HG02885 (cell line): ENCODE measurements around the gene SERPINH1.

Source experiments
- ATAC-seq: cut with Tn5 transposase; IDR thresholded peaks from one replicate; pipeline ENCODE4 v1.9.1; 2021; ENCODE audit warnings: mild to moderate bottlenecking; ENCODE audit not compliant: unreplicated experiment, poor library complexity

Gene SERPINH1

GRCh38 chr11:75532200-75533048 is 29.6 kb upstream of the SERPINH1 start:
- peak; percentile 44 for ATAC-seq

GRCh38 chr11:75533896-75534258 is 28.2 kb upstream of the SERPINH1 start:
- ATAC-seq: no peak

DNA sequence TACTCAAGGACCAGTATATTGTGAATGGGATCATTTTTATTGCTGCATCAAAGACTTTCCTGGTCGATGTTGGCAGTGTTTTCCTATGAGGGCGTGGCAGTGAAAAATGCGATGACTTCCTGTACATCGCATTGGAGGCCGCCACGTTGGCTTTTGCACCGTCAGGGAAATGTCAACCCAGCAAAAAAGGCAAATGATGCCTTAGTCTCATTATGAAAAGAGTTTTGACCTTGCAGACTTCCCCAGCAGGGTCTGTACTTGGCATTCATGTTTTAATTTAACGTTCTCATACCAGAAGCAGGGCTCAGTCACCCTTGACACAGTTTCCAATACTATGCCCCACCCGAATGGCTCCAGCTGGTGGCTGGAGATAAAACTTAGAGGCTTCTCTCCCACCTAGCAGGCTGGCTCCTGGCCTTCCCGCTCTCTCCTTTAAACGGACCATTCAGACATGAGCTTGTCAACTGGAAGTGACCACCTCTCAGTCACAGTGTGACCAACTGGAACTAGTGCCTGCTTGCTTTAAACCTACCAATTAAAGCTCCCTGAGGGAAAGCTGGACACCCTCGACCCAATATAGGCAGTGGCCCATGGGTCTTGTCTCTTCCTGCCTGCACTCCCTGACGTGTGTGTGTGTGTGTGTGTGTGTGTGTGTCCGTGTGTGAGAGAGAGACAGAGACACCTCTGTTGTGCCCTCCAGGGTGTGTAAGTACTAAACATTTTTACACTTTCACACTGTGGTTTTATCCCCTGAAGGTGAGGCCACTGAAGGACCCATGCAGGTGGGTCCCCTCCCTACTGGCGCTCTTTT is 27.6 kb upstream of the SERPINH1 start:
- ATAC-seq: no peak

- no peak for ATAC-seq
Measured at GRCh38 chr11:75535071-75535470, 27.0 kb upstream of the SERPINH1 start.

- peak; percentile 87 for ATAC-seq
Measured at GRCh38 chr11:75536786-75537641, 25.0 kb upstream of the SERPINH1 start.

DNA sequence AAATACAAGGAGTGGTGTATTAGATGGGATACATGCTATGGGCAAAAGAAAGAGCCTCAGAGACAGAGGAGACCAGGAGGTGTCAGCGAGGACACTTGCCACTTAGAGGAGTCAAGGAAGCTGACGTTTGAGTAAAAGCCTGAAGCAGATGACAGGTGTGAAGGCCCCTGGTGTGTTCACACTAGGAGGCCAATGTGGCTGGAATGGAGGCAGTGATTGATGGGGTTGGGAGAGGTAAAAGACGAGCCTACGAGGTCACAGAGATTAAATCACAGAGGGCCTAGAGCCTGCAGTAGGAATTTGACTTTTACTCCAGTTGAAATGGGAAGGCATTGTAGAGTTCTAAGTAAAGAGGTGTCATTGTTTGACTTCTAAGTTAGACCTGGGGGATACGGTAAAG is 24.3 kb upstream of the SERPINH1 start:
- no peak for ATAC-seq

- no peak for ATAC-seq
Measured at GRCh38 chr11:75538150-75538942, 23.7 kb upstream of the SERPINH1 start.

DNA sequence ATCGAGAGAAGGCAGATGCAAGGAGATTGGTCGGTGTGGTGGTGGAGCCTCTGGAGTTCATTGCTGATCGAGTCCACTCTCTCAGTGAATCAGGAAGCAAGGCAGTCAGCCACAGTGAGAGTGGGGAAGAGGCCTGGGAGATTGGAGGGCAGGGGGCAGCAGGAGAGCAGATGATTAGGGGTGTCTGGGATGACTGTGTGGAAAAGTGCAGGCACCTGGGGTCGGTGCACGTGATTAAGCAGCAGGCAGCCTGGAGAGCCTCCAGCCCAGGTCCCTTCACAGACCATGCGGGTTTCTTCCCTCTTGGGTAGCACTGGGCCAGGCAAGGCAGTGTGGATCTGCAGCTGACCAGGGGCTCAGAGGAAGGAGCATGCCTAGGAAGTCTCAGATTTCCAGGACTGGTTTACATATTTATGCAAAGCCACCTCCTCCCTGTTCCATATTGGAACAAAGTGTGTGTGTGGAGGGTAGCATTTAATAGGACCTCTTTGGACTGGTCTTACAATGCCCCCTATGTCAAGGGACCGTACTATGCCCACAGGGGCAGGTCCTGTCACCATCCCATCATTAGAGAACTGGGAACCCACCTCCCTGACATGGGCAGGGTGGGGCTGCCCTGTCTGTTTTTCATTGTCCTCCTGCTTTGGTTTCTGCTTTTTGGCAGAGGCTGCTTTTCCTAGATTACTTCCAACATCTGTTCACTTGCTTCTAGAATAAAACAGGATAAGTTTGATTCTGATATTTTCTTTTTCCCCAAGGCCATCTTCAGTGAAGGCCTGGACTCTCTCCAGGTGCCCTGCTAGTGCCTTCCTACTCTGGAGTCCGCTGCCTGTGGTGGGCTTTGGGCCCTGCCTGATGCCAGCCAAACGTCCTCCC is 22.4 kb upstream of the SERPINH1 start:
- ATAC-seq: no peak

- no peak for ATAC-seq
Measured at GRCh38 chr11:75541193-75542087, 20.6 kb upstream of the SERPINH1 start.

- ATAC-seq: no peak
Measured at GRCh38 chr11:75542088-75542438, 20.0 kb upstream of the SERPINH1 start.

DNA sequence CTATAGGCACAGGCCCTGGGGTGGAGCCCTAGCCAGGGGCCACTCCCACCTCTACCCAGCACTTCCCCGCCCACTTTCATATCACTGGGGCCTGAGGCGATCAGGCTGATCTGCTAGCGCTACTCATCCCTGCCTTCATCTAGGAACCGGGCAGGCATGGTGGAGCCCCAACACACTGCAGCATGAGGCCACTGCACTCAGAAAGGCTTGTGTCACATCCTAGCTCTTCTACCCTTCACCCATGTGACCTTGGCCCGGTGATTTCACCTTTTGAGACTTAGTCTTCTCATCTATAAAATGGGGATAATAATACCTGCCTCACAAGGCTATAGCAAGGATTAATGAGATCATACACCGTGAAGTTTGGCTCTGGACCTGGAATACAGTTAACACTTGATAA is 18.2 kb upstream of the SERPINH1 start:
- ATAC-seq: peak; percentile 44

GRCh38 chr11:75547177-75547576 is 14.9 kb upstream of the SERPINH1 start:
- no peak for ATAC-seq

GRCh38 chr11:75547617-75548058 is 14.4 kb upstream of the SERPINH1 start:
- ATAC-seq: no peak

GRCh38 chr11:75548595-75549272 is 13.3 kb upstream of the SERPINH1 start:
- ATAC-seq: no peak

DNA sequence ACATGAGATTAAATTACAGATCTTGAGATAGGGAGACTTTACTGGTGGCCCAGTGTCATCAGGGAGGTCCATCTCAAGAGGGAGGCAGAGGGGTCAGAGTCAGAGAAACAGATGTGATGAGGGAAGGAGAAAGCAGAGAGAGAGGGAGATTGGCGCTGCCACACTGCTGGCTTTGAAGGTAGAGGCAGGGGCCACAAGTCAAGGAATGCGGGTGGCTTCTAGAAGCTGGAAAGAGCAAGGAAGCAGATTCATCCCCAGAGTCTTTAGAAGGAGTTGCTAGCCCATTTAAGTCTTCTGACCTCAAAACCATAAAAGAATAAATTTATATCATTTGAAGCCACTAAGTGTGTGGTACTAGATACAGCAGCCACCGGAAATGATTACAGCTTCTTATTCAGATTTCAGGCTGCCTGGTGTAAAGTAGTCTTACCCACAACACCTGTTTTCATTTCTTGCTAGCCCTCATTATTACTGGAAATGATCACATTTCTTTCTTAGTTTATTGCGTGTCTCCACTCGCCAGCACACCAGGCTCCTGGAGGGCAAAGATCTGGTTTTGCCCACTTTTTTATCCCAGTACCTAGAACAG is 12.6 kb upstream of the SERPINH1 start:
- no peak for ATAC-seq

DNA sequence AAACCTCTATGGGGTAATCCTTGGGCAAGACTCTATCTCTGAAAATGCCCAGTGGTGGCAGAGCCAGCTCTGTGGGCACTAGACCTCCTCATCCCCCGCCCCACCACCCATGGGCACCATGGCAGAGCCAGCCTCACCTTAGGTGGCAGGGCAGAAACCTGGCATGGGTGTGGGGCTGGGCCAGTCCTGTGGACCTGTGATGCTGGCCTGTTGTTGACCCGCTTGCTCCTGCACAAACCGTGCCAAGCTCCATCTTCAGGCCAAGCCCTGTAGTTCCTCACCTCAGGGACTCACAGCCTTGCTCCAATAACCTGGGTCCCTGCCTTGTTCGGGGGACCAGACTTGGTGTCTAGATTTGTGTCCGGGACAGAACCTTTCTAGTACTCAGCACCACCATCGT is 8.9 kb upstream of the SERPINH1 start:
- ATAC-seq: no peak

DNA sequence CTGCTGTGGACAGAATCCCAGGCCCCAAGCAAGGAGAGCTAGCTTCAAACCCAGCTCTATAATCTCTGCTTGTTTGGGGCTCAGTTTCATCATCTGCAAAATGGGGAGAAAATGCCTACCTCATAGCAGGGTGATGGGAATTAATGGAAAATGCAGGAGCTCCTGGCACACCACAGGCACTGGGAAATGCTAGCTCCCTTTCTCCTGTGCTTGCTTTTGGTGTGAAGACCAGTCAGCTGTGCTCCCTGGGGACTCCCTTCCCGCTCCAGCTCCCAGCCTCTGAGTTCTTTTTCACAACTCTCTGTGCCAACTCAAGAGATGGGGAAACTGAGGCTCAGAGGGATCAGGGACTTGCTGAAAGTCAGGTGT is 8.2 kb upstream of the SERPINH1 start:
- ATAC-seq: no peak
